Measurements from ENCODE around the gene RBM17. TPM values are rescaled to one million over a fixed set of nuclear protein-coding genes. Genes with fewer than 3 reads are reported as not detected.

RBM17 gene
- total RNA-seq, 1 experiment from 2014 or later: 129 TPM

GRCh38 chr10:6140965-6141295, 52.1 kb downstream of the RBM17 start:
- no peak for TF ChIP-seq EGR1 (IDR thresholded peaks at IDR 0.05; ENCODE audit: low read depth)
- TF ChIP-seq CTCF (IDR thresholded peaks at IDR 0.05 in 2 of 3, conservative IDR thresholded peaks at IDR 0.05 in 1 of 3; ENCODE audit: borderline replicate concordance in 1 of 3, insufficient read depth in 1 of 3, low read depth in 2 of 3, low read length in 2 of 3): no peak
- TF ChIP-seq POLR2A (IDR thresholded peaks at IDR 0.05; ENCODE audit: borderline replicate concordance, extremely low read depth, insufficient read depth, insufficient read length): no peak
- no peak for TF ChIP-seq ATF3 (IDR thresholded peaks at IDR 0.05)
- TF ChIP-seq SP1 (IDR thresholded peaks at IDR 0.05; ENCODE audit: low read depth): no peak
- TF ChIP-seq FOSL1 (IDR thresholded peaks at IDR 0.05; ENCODE audit: low read depth): no peak
- TF ChIP-seq CEBPB (IDR thresholded peaks at IDR 0.05; ENCODE audit: low read depth): no peak
- no peak for TF ChIP-seq POLR2AphosphoS5 (IDR thresholded peaks at IDR 0.05; ENCODE audit: low read depth, low read length)

More at GRCh38 chr10:6140965-6141295, 52.1 kb downstream of the RBM17 start:
- Histone ChIP-seq H3K4me1 (ENCODE audit: control insufficient read depth in 1 of 2, insufficient read depth in 2 of 2, low read length in 2 of 2) (peaks cover 1 to 13% of the 10 kb centered on the region in 2 experiments; a peak in 3 of 4 replicates), H3K9me2 (ENCODE audit: insufficient read depth) (no peaks in the 10 kb centered on the region), H3K27me3 (ENCODE audit: insufficient read depth, low read length) (peaks cover 28% of the 10 kb centered on the region; the same call in 1 of the 2 replicates), H3K36me3 (ENCODE audit: control insufficient read depth in 1 of 2, insufficient read depth in 2 of 2, low read length in 2 of 2) (no peaks in the 10 kb centered on the region), H3K27ac (ENCODE audit: low read depth, low read length) (no peak overlapping the region), H3K4me2 (ENCODE audit: low read length) (no peak overlapping the region), H3K9ac (ENCODE audit: low read length) (no peak overlapping the region), H4K20me1 (ENCODE audit: insufficient read depth) (no peaks in the 10 kb centered on the region), H3K4me3 (replicated peaks in 1 of 2; ENCODE audit: low read depth in 1 of 2, low read length in 2 of 2) (no peak overlapping the region), H3K9me3 (ENCODE audit: control insufficient read depth in 1 of 2, insufficient read depth in 1 of 2, low read depth in 1 of 2, low read length in 2 of 2) (no peaks in the 10 kb centered on the region), H2AFZ (ENCODE audit: low read depth, low read length, poor library complexity, severe bottlenecking) (no peak overlapping the region), H3K79me2 (ENCODE audit: insufficient read depth, low read length) (peaks cover 11% of the 10 kb centered on the region)
- ChIA-PET RAD21 (ENCODE audit: low non-redundant PET in 1 of 2, low total read pairs in 2 of 2, uncharacterized antibody in 2 of 2, unreplicated experiment in 2 of 2) (no interaction called here), CTCF (no interaction called here), POLR2A (no interaction called here)
- DNase-seq (ENCODE audit: low read depth, low spot score) (no peak), ATAC-seq (no peak)
- intact Hi-C loops (cut with micrococcal nuclease): no loop called here
- BruUV-seq (replicated peaks): no TSS peak

All from HCT116 (cell line).